HG03095 (cell line): ENCODE measurements around the gene SKP1.
A peak's percentile ranks its signal among the peaks of the same experiment; 100 is the strongest.
"Not testable (repeated sequence)": the region's sequence is repeated elsewhere in the genome, so short reads cannot be mapped to it uniquely, and the experiment has no call there.

Experiments used
- ATAC-seq: cut with Tn5 transposase; IDR thresholded peaks from one replicate; pipeline ENCODE4 v1.9.1; 2021; ENCODE audit warnings: moderate library complexity; ENCODE audit not compliant: unreplicated experiment

The SKP1 gene

GRCh38 chr5:134178096-134178419, 1.3 kb upstream of the SKP1 start:
- ATAC-seq: no peak

- ATAC-seq: no peak
These were observed 782 bp upstream of the SKP1 start for GRCh38 chr5:134177369-134178095.

- peak; percentile 6 for ATAC-seq
These were observed 734 bp downstream of the SKP1 start for GRCh38 chr5:134175921-134176510.

- ATAC-seq: no peak
These were observed 1.6 kb downstream of the SKP1 start for GRCh38 chr5:134174841-134175839.

DNA sequence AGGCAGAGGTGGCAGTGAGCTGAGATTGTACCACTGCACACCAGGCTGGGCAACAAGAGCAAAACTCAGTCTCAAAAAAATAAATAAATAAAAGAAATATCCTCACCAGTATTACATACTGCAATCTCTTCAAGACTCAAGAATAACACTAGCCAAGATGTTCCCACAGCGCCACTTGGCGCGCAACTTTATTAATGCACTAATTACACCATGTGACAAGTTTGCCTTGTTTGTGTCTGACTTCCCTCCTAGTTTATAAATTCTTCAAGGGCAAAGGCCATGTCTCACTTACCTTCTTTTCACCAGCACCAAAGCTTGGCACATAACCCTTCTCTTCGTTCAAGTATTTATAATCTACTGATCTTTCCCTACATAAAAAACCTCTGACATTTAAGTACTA, 4.8 kb downstream of the SKP1 start:
- ATAC-seq: no peak

DNA sequence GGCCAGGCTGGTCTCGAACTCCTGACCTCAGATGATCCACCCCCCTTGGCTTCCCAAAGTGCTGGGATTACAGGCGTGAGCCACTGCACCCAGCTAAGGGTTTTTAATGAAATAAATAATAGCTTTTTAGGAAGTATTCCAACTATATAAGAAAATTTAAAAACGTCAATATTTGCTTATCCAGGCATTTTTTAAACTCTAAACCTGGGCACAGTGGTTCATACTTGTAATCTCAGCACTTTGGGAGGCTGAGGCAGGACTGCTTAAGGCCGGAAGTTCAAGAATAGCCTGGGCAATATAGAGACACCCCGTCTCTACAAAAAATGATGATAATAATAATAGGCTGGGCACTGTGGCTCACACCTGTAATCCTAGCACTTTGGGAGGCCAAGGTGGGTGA, 14.2 kb downstream of the SKP1 start:
- ATAC-seq: no peak

DNA sequence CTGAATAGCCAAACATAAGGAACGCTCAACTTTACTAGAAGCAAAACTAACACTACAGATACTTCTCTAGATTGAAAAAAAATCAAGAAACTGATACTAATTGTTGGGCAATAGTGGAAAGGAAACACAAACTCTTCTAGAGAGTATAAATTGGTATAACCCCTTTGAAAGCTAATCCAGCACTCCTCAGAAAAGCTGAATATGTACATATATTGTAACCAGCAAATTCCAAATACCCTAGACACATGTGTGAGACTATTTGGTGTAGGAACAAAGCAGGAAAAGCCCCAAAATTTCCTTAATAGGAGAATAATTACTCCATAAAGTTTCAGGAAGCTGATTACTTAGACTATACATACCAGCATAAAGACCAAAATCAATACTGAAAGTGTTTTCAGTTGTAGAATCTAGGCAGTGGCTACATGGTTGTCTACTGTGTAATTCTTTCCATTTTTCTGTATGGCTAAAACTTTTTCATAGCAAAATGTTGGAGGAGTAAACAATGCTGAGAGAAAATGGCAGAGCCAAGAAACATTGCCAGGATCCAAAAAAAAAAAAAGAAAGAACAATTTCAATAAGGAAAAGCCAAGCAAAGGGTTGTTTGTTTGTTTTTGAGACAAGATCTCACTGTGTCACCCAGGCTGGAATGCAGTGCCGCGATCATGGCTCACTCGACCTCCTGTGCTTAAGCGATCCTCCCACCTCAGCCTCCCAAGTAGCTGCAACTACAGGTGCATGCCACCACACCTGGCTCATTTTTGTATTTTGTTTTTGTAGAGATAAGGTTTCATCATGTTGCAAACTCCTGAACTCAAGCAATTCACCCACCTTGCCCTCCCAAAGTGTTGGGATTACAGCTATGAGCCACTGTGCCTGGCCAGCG, 15.0 kb downstream of the SKP1 start:
- no peak for ATAC-seq

DNA sequence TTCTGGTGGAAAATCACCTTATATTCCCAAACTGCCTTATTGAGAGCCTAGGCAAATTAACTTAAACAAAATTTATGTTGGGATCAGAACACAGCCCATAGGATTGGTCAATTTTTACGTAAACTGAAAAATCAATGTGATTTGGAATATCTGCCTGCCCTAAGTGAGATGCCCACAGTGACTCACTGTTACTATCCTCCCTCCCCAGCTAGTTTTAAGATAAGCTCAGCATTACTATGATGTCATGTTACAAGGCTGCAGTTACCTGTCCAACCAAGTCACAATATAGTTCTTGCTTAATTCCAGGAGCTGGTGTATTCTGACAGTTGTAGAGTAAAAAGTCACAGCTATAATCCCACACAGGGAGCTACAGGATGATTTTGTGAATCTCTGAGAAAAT, 23.1 kb downstream of the SKP1 start:
- ATAC-seq: no peak

DNA sequence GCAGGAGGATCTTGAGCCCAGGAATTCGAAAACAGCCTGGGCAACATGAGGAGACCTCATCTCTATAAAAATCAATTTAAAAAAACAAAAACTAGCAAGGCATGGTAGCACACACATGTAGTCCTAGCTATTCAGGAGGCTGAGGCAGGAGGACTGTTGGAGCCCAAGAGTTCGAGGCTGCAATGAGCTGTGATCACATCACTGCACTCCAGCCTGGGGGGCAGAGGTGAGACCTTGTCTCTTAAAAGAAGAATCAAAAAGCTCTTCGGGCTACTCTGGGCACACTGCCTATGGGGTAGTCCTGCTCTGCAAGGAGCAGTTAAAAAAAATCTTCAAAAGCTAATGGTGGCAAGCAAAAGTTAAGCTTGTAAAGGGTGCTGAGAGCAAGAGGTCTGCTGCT, 23.5 kb downstream of the SKP1 start:
- no peak for ATAC-seq

DNA sequence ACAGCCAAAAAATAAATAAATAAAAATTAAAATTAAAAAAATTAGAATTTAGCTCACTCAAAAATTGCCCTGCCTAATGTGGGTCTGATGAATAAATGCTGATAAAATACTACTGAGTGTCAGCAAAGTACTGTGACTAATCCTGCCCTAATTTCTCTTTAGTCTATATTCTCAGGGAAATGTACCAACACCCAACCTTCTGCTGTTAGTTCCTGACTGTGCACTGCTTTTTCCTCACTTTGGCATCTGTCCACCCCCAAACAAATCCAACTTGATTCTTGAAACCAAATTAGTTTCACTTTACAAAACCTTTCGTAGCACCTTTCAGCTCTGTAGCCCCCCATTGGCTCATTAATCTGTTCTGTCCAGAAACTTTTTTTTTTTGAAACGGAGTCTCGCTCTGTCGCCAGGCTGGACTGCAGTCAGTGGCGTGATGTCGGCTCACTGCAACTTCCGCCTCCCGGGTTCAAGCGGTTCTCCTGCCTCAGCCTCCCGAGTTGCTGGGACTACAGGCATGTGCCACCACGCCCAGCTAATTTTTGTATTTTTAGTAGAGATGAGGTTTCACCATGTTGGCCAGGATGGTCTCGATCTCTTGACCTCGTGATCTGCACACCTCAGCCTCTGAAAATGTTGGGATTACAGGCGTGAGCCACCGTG, 24.4 kb downstream of the SKP1 start:
- not testable (repeated sequence) for ATAC-seq

DNA sequence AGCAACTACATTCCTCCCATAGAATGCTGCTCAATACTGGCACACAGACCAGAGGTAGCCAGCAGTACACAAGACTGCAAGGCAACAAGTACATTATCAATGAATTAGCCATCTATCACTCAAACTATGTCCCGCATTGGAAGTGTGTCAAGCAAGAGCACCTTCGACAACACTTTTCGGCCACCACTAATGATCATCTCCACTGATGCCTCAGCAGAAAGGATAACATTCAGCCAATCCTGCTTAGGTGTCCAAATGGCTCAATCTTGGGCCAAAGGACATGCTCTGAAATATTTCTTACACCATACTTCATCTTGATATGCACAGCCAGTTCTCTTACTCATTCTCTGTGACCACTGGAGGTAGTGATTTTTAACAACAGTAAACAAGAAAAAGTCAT, 25.0 kb downstream of the SKP1 start:
- ATAC-seq: no peak

DNA sequence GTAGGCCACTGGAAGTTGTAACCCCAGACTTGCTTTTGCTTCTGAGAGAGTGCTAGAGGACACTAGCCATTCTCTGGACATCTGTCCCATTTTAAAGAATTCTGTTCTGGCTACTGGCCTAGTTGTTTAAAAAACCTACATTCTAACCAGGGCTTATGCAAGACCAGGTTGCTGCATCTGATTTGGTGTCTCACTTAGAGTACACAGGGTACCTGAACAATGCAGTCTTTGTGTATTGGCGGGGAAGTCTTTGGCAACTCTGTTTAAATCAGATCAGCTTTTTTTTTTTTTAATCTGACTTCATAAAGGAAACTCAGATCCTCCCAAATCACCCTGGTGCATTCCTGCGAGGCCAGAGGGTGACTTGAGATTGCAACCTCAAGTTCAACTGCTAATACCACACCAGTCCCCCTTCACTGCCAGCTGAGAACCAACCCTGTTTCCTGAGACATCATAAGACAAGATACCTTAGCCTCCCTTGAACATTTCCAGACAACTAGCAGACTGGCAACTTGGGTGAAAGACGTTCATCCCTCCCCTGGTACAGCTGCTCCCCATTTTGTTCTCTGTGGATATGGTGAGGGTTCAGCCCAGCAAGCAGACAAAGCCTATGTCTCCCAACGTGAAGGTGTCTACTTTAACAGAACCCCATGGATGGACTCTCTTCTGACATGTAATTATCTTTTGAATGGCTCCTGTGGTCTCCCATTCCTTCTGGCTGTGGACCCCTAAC, 27.0 kb downstream of the SKP1 start:
- ATAC-seq: no peak

GRCh38 chr5:134148986-134149539, 27.7 kb downstream of the SKP1 start:
- ATAC-seq: no peak

- no peak for ATAC-seq
These were observed 28.4 kb downstream of the SKP1 start for GRCh38 chr5:134148316-134148715.

GRCh38 chr5:134146651-134147518, 29.9 kb downstream of the SKP1 start:
- no peak for ATAC-seq

- peak; percentile 67 for ATAC-seq
These were observed 30.8 kb downstream of the SKP1 start for GRCh38 chr5:134145779-134146581.

DNA sequence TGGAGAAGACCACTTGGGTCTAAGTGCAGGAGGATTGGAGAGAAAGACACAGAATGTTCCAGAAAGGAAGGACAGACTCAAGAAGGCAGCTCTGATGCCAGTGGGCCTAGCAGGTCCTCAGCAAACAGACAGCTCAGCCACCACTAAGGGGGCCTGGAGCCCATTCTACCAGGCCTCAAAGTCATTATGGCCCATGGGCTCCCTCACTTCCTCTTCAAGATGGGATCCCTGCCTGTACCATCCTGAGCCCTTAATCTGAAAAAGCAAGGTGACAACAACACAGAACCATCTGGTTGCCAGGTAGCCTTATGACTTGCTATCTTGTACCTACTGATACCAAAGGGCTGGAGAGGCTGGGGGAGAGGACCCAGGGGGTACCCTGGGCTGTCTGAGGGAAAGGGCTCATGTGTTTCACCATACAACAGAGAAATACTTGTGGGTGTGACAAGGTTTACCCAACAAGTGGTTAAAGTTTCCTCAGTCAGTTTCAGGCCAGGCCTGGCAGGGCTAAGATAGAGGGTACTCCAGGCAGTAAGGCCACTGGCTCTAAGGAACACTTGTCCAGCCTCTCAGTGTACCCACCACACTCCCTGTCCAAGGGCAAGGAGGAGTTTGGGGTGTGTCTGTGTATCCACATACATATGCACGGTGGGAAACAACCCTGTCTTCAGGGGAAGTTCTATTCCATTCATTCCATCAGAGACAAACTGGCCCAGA, 31.6 kb downstream of the SKP1 start:
- ATAC-seq: no peak
